Erythroblast (primary cell): ENCODE results near the gene BICRA.

Source experiments
- GATA1 ChIP-seq: IDR thresholded peaks from 2 replicates; pipeline ENCODE4 v1.6.1; 2011; ENCODE audit warnings: low read depth, mild to moderate bottlenecking, control low read depth, low read length, moderate library complexity
- POLR2A ChIP-seq: IDR thresholded peaks from 2 replicates; pipeline ENCODE4 v1.6.1; 2011; ENCODE audit warnings: mild to moderate bottlenecking, low read length

DNA sequence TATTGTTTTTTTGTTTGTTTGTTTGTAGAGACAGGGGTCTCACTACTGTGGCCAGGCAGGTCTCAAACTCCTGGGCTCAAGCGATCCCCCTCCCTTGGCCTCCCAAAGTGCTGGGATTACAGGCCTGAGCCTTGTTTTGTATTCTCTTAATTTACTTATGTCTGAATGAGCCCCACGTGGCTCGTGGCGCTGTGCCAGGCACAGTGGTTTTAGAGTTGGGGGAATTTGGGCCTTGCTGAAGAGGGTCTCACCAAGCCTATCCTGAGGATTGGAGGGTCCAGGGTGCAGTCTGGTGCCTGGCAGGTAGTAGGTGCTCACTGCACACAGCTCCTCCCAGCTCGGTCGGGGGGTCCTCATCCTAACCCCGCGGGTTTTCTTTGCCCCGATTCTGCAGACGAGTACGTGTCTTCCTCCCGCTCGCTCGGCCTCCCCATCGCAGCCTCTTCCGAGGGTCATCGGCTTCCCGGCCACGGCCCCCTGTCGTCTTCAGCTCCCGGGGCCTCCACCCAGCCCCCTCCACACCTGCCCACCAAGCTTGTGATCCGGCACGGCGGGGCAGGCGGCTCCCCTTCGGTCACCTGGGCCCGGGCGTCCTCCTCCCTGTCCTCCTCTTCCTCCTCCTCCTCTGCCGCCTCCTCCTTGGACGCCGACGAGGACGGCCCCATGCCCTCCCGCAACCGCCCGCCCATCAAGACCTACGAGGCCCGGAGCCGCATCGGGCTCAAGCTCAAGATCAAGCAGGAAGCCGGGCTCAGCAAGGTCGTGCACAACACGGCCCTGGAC is 92.2 kb downstream of the BICRA start:
- TF ChIP-seq POLR2A: no peak
- TF ChIP-seq GATA1: no peak
